Ovary (tissue), 3 donors: ENCODE data around the gene SLCO2B1.

ENCODE experiments used
- CTCF ChIP-seq, 3 donors: fragments of 450-650 bp in 2 of 3; fragments of 200-600 bp in 1 of 3; IDR thresholded peaks; one replicate each; pipeline versions ENCODE4 v1.5.1 to v1.8.0; 2016 to 2022; ENCODE audit warnings: antibody characterized with exemption in 3 of 3, mild to moderate bottlenecking in 1 of 3
- EP300 ChIP-seq: sonication (generic); formaldehyde crosslinking; IDR thresholded peaks from one replicate; pipeline ENCODE4 v1.6.1; 2017; ENCODE audit warnings: antibody characterized with exemption
- POLR2A ChIP-seq: fragments of 450-650 bp; IDR thresholded peaks from one replicate; pipeline ENCODE4 v1.6.1; 2017; ENCODE audit warnings: antibody characterized with exemption, mild to moderate bottlenecking, moderate library complexity
- donor health status: DM: no; HTN: no; CAD: no.

GRCh38 chr11:75112200-75112599 is 38.7 kb upstream of the SLCO2B1 start:
- TF ChIP-seq CTCF (IDR thresholded peaks at IDR 0.05): no peak
- no peak for TF ChIP-seq POLR2A
- no peak for TF ChIP-seq EP300
